WTC11 (cell line): ENCODE data around the gene ZNF787. TPM values are rescaled to one million over a fixed set of nuclear protein-coding genes. Genes with fewer than 3 reads are reported as not detected.

Experiments
- ATAC-seq: fragments of 200-7000 bp; cut with Tn5 transposase; 2 replicates; pipeline ENCODE4 v1.10.0; 2021; ENCODE audit warnings: mild to moderate bottlenecking, moderate library complexity
- CTCF ChIA-PET: fragments of 300-600 bp; sonication (Branson Sonifier 250); formaldehyde crosslinking; loops from one replicate; lab custom pipeline; 2021; ENCODE audit warnings: antibody characterized with exemption; lab: Charles Lee
- POLR2A ChIA-PET: fragments of 350-600 bp; sonication (Branson Sonifier 250); formaldehyde crosslinking; loops from one replicate; lab custom pipeline; 2021; ENCODE audit warnings: antibody characterized with exemption; lab: Charles Lee
- DNase-seq: peaks from one replicate; pipeline ENCODE4 v3.0.0; 2021; ENCODE audit warnings: low spot score
- H3K27ac Mint-ChIP-seq: 2 replicates; pipeline ENCODE4 v1.8.0; 2021; ENCODE audit warnings: mixed read lengths
- H3K27me3 Mint-ChIP-seq: 2 replicates; pipeline ENCODE4 v1.8.0; 2021; ENCODE audit warnings: low read depth, mild to moderate bottlenecking, moderate library complexity, mixed read lengths
- H3K36me3 Mint-ChIP-seq: 2 replicates; pipeline ENCODE4 v1.8.0; 2021; ENCODE audit warnings: mixed read lengths
- H3K4me1 Mint-ChIP-seq: 2 replicates; pipeline ENCODE4 v1.8.0; 2022; ENCODE audit warnings: mixed read lengths
- H3K4me3 Mint-ChIP-seq: 2 replicates; pipeline ENCODE4 v1.8.0; 2021; ENCODE audit warnings: mild to moderate bottlenecking, moderate library complexity, mixed read lengths
- H3K9me3 Mint-ChIP-seq: 2 replicates; pipeline ENCODE4 v1.8.0; 2021; ENCODE audit warnings: mixed read lengths
- ARID4B ChIP-seq: sonication (generic); formaldehyde crosslinking; IDR thresholded peaks from 2 replicates; pipeline ENCODE4 v1.8.0; 2023; ENCODE audit warnings: missing genetic modification reagents, mild to moderate bottlenecking, borderline replicate concordance
- ATF6 ChIP-seq: sonication (generic); formaldehyde crosslinking; IDR thresholded peaks from 2 replicates; pipeline ENCODE4 v1.8.1; 2023; ENCODE audit warnings: mild to moderate bottlenecking, missing genetic modification reagents
- EMX1 ChIP-seq: fragments of 250-450 bp; sonication (Bioruptor Pico); IDR thresholded peaks from 2 replicates; pipeline ENCODE4 v1.8.0; 2021; ENCODE audit warnings: mild to moderate bottlenecking
- ERG ChIP-seq: fragments of 250-450 bp; sonication (Bioruptor Pico); IDR thresholded peaks from 2 replicates; pipeline ENCODE4 v1.8.0; 2021; ENCODE audit warnings: mild to moderate bottlenecking
- ETV6 ChIP-seq: sonication (generic); formaldehyde crosslinking; IDR thresholded peaks from 2 replicates; pipeline ENCODE4 v1.8.1; 2022; ENCODE audit warnings: mild to moderate bottlenecking, missing genetic modification reagents
- FOXK1 ChIP-seq: sonication (generic); formaldehyde crosslinking; IDR thresholded peaks from 2 replicates; pipeline ENCODE4 v1.8.0; 2022; ENCODE audit warnings: mild to moderate bottlenecking, moderate library complexity, missing genetic modification reagents
- FOXP4 ChIP-seq: sonication (generic); formaldehyde crosslinking; IDR thresholded peaks from 2 replicates; pipeline ENCODE4 v1.8.0; 2022; ENCODE audit warnings: mild to moderate bottlenecking, missing genetic modification reagents
- HMGXB4 ChIP-seq: sonication (generic); formaldehyde crosslinking; IDR thresholded peaks from 2 replicates; pipeline ENCODE4 v1.8.1; 2023; ENCODE audit warnings: mild to moderate bottlenecking, moderate library complexity, missing genetic modification reagents
- KAT7 ChIP-seq: sonication (generic); formaldehyde crosslinking; IDR thresholded peaks from 2 replicates; pipeline ENCODE4 v1.8.1; 2023; ENCODE audit warnings: missing genetic modification reagents, mild to moderate bottlenecking, borderline replicate concordance
- MXD4 ChIP-seq: fragments of 250-450 bp; sonication (Bioruptor Pico); IDR thresholded peaks from 2 replicates; pipeline ENCODE4 v1.8.0; 2021; ENCODE audit warnings: mild to moderate bottlenecking, moderate library complexity, borderline replicate concordance
- ZNF425 ChIP-seq: fragments of 250-450 bp; sonication (Bioruptor Pico); conservative IDR thresholded peaks from 2 replicates; pipeline ENCODE4 v1.9.0; 2021; ENCODE audit warnings: mild to moderate bottlenecking
- total RNA-seq: library from RNA; stranded (reverse); gene quantifications from 3 replicates; pipeline ENCODE4 v1.2.3, GENCODE V29; 2021

Gene ZNF787
- total RNA-seq, 1 experiment from 2014 or later: 62.9 TPM

- TF ChIP-seq ATF6 (CRISPR knock-in tag): no peak
- TF ChIP-seq ETV6 (CRISPR knock-in tag): no peak
- no peak for TF ChIP-seq ERG (CRISPR knock-in tag)
- no peak for TF ChIP-seq HMGXB4
- TF ChIP-seq ARID4B (CRISPR knock-in tag): no peak
- no peak for TF ChIP-seq FOXK1 (CRISPR knock-in tag)
Measured at GRCh38 chr19:56161534-56161933, 40.4 kb upstream of the ZNF787 start (continued).

GRCh38 chr19:56159622-56160271, 38.7 kb upstream of the ZNF787 start:
- Mint-ChIP-seq H3K4me3 (no peak overlapping the region), H3K4me1 (peaks cover 3% of the 10 kb centered on the region), H3K36me3 (peaks cover 30% of the 10 kb centered on the region), H3K27me3 (no peaks in the 10 kb centered on the region), H3K27ac (no peak overlapping the region), H3K9me3 (no peaks in the 10 kb centered on the region)
- no peak for DNase-seq
- TF ChIP-seq ZNF425 (CRISPR knock-in tag): no peak
- TF ChIP-seq EMX1: no peak
- no peak for TF ChIP-seq FOXK1 (CRISPR knock-in tag)
- TF ChIP-seq KAT7: no peak
- TF ChIP-seq FOXP4 (CRISPR knock-in tag): no peak
- TF ChIP-seq MXD4 (CRISPR knock-in tag): no peak
- ChIA-PET CTCF (no interaction called here), POLR2A (no interaction called here)
- no peak for ATAC-seq
